Heart right ventricle (tissue), 16 donors: Measurements from ENCODE around the gene CETN3. TPM values are rescaled to one million over a fixed set of nuclear protein-coding genes. Genes with fewer than 3 reads are reported as not detected.

Source experiments
- ATAC-seq, 8 donors: fragments of 200-7000 bp; cut with Tn5 transposase; one replicate each; pipeline ENCODE4 v1.9.1; 2020; ENCODE audit warnings: mild to moderate bottlenecking in 8 of 8, moderate library complexity in 8 of 8, moderate number of reproducible peaks in 1 of 8
- DNase-seq, 2 donors: peaks; one replicate each; pipeline ENCODE4 v3.0.0-alpha.2; 2020
- H3K27ac ChIP-seq, 10 donors: fragments of 200-600 bp; sonication (generic) in 2 of 10; one replicate each; pipeline versions ENCODE4 v1.5.0 to v1.8.0; 2020 to 2022; ENCODE audit warnings: mild to moderate bottlenecking in 3 of 10
- H3K27me3 ChIP-seq, 7 donors: fragments of 200-600 bp; one replicate each; pipeline ENCODE4 v1.8.0; 2021 to 2022; ENCODE audit warnings: mild to moderate bottlenecking in 2 of 7
- H3K36me3 ChIP-seq, 9 donors: fragments of 200-600 bp; sonication (generic) in 1 of 9; one replicate each; pipeline versions ENCODE4 v1.5.0 to v1.8.0; 2020 to 2022; ENCODE audit warnings: mild to moderate bottlenecking in 2 of 9
- H3K4me1 ChIP-seq, 9 donors: fragments of 200-600 bp; sonication (generic) in 1 of 9; one replicate each; pipeline versions ENCODE4 v1.5.0 to v1.8.0; 2020 to 2022; ENCODE audit warnings: mild to moderate bottlenecking in 4 of 9
- H3K4me3 ChIP-seq, 10 donors: fragments of 200-600 bp; sonication (generic) in 2 of 10; one replicate each; pipeline versions ENCODE4 v1.5.0 to v1.8.0; 2020 to 2022; ENCODE audit warnings: mild to moderate bottlenecking in 7 of 10, moderate library complexity in 2 of 10
- H3K9me3 ChIP-seq, 11 donors: fragments of 200-600 bp in 10 of 11; sonication (generic) in 2 of 11; one replicate each; pipeline versions ENCODE4 v1.5.0 to v1.8.0; 2013 to 2022; ENCODE audit warnings: mild to moderate bottlenecking in 2 of 11, control low read depth in 1 of 11, moderate library complexity in 1 of 11
- WGBS, 2 donors: extraction: QIAGEN DNeasy Blood & Tissue Kit; methylation state at CpG; one replicate each; pipeline ENCODE4 v1.1.7; 2013; ENCODE audit warnings: inconsistent platforms in 1 of 2; 5-methylcytosine and 5-hydroxymethylcytosine counted together
- intact Hi-C, 10 donors: fragments of 100-400 bp; cut with DNase I; formaldehyde crosslinking; loops; one replicate each; pipeline versions ENCODE4 v1.11.1 to v1.14.2; 2022
- polyA plus RNA-seq, 2 donors: library from polyadenylated mRNA; stranded (reverse); fragments of 200-250 nt; gene quantifications; one replicate each; pipeline ENCODE4 v1.2.3, GENCODE V29; 2013
- total RNA-seq, 10 donors: library from RNA; stranded (reverse); fragmentation: NEBNext Ultra II Directional in 3 of 10; extraction: Animal tissue kit (Norgen Biotek cat#: 25700) in 3 of 10; gene quantifications; one replicate each; pipeline versions ENCODE4 v1.2.1 to v1.2.4, GENCODE V29; 2021 to 2023
- TF ChIP-seq, protein P1 (sequence below), 9 donors: fragments of 200-600 bp; sonication (generic) in 2 of 9; IDR thresholded peaks; one replicate each; pipeline versions ENCODE4 v1.5.0 to v1.8.0; 2021 to 2022; ENCODE audit warnings: antibody characterized with exemption in 9 of 9, mild to moderate bottlenecking in 5 of 9, moderate library complexity in 1 of 9
- donor health status: Arrhythmogenic right ventricular cardiomyopathy.
- donor health status: ischemic (EF 13 %, LVEDD 7.1; RV severe dilation, severe dysfunction).
- donor health status: healthy with polysubstance abuse.
- donor health status: DM: no; HTN: yes; CAD: no.
- donor health status: DM: no; HTN: no; CAD: no.
- donor health status: ischemic (EF 25% LVEDD 6.9; RV normal size, moderate dysfunction).
- donor health status: ischemic (EF 25% LVEDD 5.7; RV mildly dilated, moderate dysfunction).
- donor health status: healthy.
- donor health status: DM: yes; HTN: yes; CAD: no.
- donor health status: Ischemic cardiomyopathy.
- donor health status: ischemic (EF 35%, LVEDD 5.7; RV mildly dilated, moderate dysfunction).
- donor health status: nonischemic (EF 11% LVEDD 7.7; RV severe dilation, severe dysfunction).
- donor health status: DM: yes; HTN: yes; CAD: no.
- donor health status: PGD.
- donor health status: ischemic (EF 29% LVEDD 5.4; RV normal size, mild dysfunction).
- donor health status: nonischemic (EF 23%, LVEDD 6.1; RV moderate dilation, normal function).

Gene CETN3
- total and polyA plus RNA-seq, 12 donors: 14.4 to 26.6 (median 20.4) TPM

GRCh38 chr5:90437663-90438062, 28.1 kb upstream of the CETN3 start:
- Histone ChIP-seq H3K27ac (no peak overlapping the region), H3K27me3 (no peaks in the 10 kb centered on the region), H3K36me3 (no peaks in the 10 kb centered on the region), H3K9me3 (no peaks in the 10 kb centered on the region), H3K4me3 (no peak overlapping the region), H3K4me1 (peaks cover 0 to 14% (median 7%) of the 10 kb centered on the region in 9 donors)
- ATAC-seq (no peak), DNase-seq (no peak)
- intact Hi-C loops: loop anchor here in 9 of 10 donors (1.0 to 10.0 kb wide), 10 partner anchors 93 to 347 kb away; no protein-coding TSS in a partner anchor
- TF ChIP-seq, protein P1, sequence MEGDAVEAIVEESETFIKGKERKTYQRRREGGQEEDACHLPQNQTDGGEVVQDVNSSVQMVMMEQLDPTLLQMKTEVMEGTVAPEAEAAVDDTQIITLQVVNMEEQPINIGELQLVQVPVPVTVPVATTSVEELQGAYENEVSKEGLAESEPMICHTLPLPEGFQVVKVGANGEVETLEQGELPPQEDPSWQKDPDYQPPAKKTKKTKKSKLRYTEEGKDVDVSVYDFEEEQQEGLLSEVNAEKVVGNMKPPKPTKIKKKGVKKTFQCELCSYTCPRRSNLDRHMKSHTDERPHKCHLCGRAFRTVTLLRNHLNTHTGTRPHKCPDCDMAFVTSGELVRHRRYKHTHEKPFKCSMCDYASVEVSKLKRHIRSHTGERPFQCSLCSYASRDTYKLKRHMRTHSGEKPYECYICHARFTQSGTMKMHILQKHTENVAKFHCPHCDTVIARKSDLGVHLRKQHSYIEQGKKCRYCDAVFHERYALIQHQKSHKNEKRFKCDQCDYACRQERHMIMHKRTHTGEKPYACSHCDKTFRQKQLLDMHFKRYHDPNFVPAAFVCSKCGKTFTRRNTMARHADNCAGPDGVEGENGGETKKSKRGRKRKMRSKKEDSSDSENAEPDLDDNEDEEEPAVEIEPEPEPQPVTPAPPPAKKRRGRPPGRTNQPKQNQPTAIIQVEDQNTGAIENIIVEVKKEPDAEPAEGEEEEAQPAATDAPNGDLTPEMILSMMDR (IDR thresholded peaks at IDR 0.05): no peak

DNA sequence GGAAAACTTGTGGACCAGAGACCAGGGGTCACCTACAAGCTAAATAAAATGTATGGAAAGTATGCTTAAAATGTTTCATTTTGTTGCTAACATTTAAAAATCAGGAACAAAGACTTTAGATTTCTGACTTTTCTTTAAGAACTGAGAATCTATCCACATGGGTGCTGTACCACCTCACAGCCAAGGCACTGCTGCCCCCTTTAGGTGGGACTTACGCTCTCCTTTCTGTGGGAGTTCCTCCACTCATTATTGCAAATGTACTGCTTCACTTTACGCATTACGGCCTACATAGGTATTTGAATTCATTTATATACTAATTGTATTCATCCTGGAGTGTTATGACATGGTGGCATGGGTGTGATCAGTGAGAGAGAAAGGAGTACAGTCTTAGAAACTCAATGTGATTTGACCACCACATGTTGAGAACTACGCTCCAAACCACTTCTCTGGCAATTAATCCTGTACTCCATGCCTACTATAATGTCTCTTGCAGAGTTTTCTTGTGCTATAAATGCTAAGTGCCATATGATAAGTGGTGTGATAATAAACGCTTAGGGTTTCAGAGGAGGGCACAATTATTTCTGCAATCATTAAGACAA, 24.7 kb upstream of the CETN3 start:
- ATAC-seq (peak in 2 of 8 donors; percentile 45 to 48), DNase-seq (no peak)
- Histone ChIP-seq H3K27ac (no peak overlapping the region), H3K4me1 (peaks cover 0 to 9% (median 4%) of the 10 kb centered on the region in 9 donors), H3K4me3 (no peak overlapping the region), H3K9me3 (no peaks in the 10 kb centered on the region), H3K27me3 (no peaks in the 10 kb centered on the region), H3K36me3 (no peaks in the 10 kb centered on the region)
- TF ChIP-seq, protein P1 (IDR thresholded peaks at IDR 0.05): peak; percentile 23 to 68 (median 59)
- intact Hi-C loops: loop anchor here in 4 of 10 donors (10.0 kb wide), 3 partner anchors 171 to 351 kb away; no protein-coding TSS in a partner anchor
- WGBS, 2 donors: 65 to 70% methylated on average over 5 of the region's 5 CpGs

- 90 to 100% methylated on average over 1 of the region's 1 CpG for WGBS, 2 donors
- no peak for DNase-seq
- ATAC-seq: no peak
- Histone ChIP-seq H3K27me3 (peaks cover 0 to 4% (median 0%) of the 10 kb centered on the region in 7 donors), H3K4me1 (no peaks in the 10 kb centered on the region), H3K27ac (no peak overlapping the region), H3K36me3 (no peaks in the 10 kb centered on the region), H3K9me3 (no peaks in the 10 kb centered on the region), H3K4me3 (no peak overlapping the region)
- intact Hi-C loops: loop anchor here in 1 of 10 donors (10.0 kb wide), 1 partner anchor 111 kb away; no protein-coding TSS in a partner anchor
- TF ChIP-seq, protein P1 (IDR thresholded peaks at IDR 0.05): no peak
Measured at GRCh38 chr5:90424245-90424644, 14.7 kb upstream of the CETN3 start.

DNA sequence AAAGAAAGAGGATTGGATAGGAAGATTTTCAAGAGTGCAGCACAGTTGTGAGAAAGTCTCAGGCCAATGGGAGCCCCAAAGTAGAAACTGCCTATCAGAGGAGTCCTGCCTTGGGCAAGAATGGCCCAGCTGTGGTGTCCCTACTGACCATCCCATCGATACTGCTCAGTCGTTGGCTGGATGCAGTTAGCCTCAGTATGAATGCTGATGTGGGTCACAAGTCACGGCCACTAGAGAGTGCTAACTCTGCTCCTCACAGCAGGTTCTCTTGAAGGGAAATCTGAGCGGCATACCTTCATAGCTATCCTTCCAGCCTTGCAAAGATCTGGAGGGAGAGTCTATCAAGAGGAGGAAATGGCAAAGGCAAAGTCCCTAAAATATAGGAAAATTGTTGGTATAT, 11.6 kb upstream of the CETN3 start:
- no peaks in the 10 kb centered on the region for H3K36me3 ChIP-seq
- TF ChIP-seq, protein P1 (IDR thresholded peaks at IDR 0.05): peak in 3 of 9 donors; percentile 7 to 25 (median 19)
- WGBS, 2 donors: 24 to 27% methylated on average over 4 of the region's 4 CpGs
- H3K27ac ChIP-seq: no peak overlapping the region
- peaks cover 0 to 4% (median 0%) of the 10 kb centered on the region in 7 donors for H3K27me3 ChIP-seq
- no peaks in the 10 kb centered on the region for H3K9me3 ChIP-seq
- DNase-seq (no peak), ATAC-seq (peak in 3 of 8 donors; percentile 20 to 68 (median 42))
- no peaks in the 10 kb centered on the region for H3K4me1 ChIP-seq
- intact Hi-C loops: loop anchor here in 1 of 10 donors (10.0 kb wide), 1 partner anchor 114 kb away; no protein-coding TSS in a partner anchor
- H3K4me3 ChIP-seq: no peak overlapping the region
